Erythroblast (primary cell): ENCODE measurements around the gene DHFR.

ENCODE experiments used
- GATA1 ChIP-seq: IDR thresholded peaks from 2 replicates; pipeline ENCODE4 v1.6.1; 2011; ENCODE audit warnings: low read depth, mild to moderate bottlenecking, control low read depth, low read length, moderate library complexity
- POLR2A ChIP-seq: IDR thresholded peaks from 2 replicates; pipeline ENCODE4 v1.6.1; 2011; ENCODE audit warnings: mild to moderate bottlenecking, low read length

- TF ChIP-seq POLR2A: no peak
- TF ChIP-seq GATA1: no peak
These were observed 46.1 kb downstream of the DHFR start for GRCh38 chr5:80608731-80609130.
